HCT116 (cell line): ENCODE data around the gene AMBRA1. TPM values are rescaled to one million over a fixed set of nuclear protein-coding genes. Genes with fewer than 3 reads are reported as not detected.

Experiments used
- ATAC-seq: fragments of 200-7000 bp; cut with Tn5 transposase; 2 replicates; pipeline ENCODE4 v1.9.1; 2020; ENCODE audit warnings: mild to moderate bottlenecking, moderate library complexity
- BruUV-seq: library from RNA; stranded (reverse); fragments of 400-500 nt; replicated peaks from 2 replicates; lab custom pipeline; 2021; lab: Mats Ljungman, UMichigan
- CTCF ChIA-PET: fragments of 300-600 bp; sonication (Branson Sonifier 250); formaldehyde crosslinking; loops from one replicate; lab custom pipeline; 2021; ENCODE audit warnings: antibody characterized with exemption; lab: Charles Lee
- POLR2A ChIA-PET: fragments of 300-600, 350-600 bp; sonication (Branson Sonifier 250); formaldehyde crosslinking; loops from one replicate; lab custom pipeline; 2021; ENCODE audit warnings: antibody characterized with exemption; lab: Charles Lee
- RAD21 ChIA-PET, 2 experiments: fragments of 300-600 bp; sonication (Branson Sonifier 250); formaldehyde crosslinking; loops; one replicate each; lab custom pipeline; 2023; ENCODE audit warnings: low total read pairs in 2 of 2; ENCODE audit not compliant: uncharacterized antibody in 2 of 2, unreplicated experiment in 2 of 2, low non-redundant PET in 1 of 2; lab: Charles Lee
- DNase-seq: peaks from one replicate; pipeline ENCODE4 v3.0.0-alpha.2; 2010; ENCODE audit warnings: low read depth, low spot score
- H2AFZ ChIP-seq: fragments of 200-600 bp; shearing (Covaris generic), sonication (generic); 2 replicates; pipeline ENCODE4 v1.6.1; 2017; ENCODE audit warnings: low read depth, mixed run types, mixed read lengths, antibody characterized with exemption, low read length; ENCODE audit not compliant: poor library complexity, severe bottlenecking
- H3K27ac ChIP-seq: 2 replicates; pipeline ENCODE4 v1.5.1; 2012; ENCODE audit warnings: low read depth, low read length
- H3K27me3 ChIP-seq: fragments of 200-600 bp; sonication (generic); 2 replicates; pipeline ENCODE4 v1.6.1; 2016; ENCODE audit warnings: mixed run types, low read length, mixed read lengths; ENCODE audit not compliant: insufficient read depth
- H3K36me3 ChIP-seq, 2 experiments: fragments of 200-500 bp in 1 of 2; fragments of 200-600 bp in 1 of 2; sonication (Bioruptor generic) in 1 of 2; sonication (generic) in 1 of 2; 2 replicates each; pipeline versions ENCODE4 v1.5.1 to v1.6.1; 2014 to 2016; ENCODE audit warnings: low read length in 2 of 2, inconsistent platforms in 1 of 2, mixed read lengths in 1 of 2, mixed run types in 1 of 2; ENCODE audit not compliant: insufficient read depth in 2 of 2, control insufficient read depth in 1 of 2
- H3K4me1 ChIP-seq, 2 experiments: fragments of 200-600 bp in 1 of 2; sonication (generic) in 1 of 2; 2 replicates each; pipeline versions ENCODE4 v1.5.1 to v1.6.1; 2012 to 2017; ENCODE audit warnings: low read length in 2 of 2, inconsistent platforms in 1 of 2, mild to moderate bottlenecking in 1 of 2, mixed read lengths in 1 of 2, mixed run types in 1 of 2, moderate library complexity in 1 of 2; ENCODE audit not compliant: insufficient read depth in 2 of 2, control insufficient read depth in 1 of 2
- H3K4me2 ChIP-seq: fragments of 200-600 bp; sonication (generic); 2 replicates; pipeline ENCODE4 v1.6.1; 2017; ENCODE audit warnings: mixed run types, low read length, mixed read lengths
- H3K4me3 ChIP-seq, 2 experiments: fragments of 200-600 bp in 1 of 2; sonication (generic) in 1 of 2; replicated peaks in 1 of 2; 2 replicates each; pipeline ENCODE4 v1.5.1; 2011 to 2016; ENCODE audit warnings: low read length in 2 of 2, control low read depth in 1 of 2, low read depth in 1 of 2, mild to moderate bottlenecking in 1 of 2, mixed read lengths in 1 of 2, mixed run types in 1 of 2
- H3K79me2 ChIP-seq: fragments of 200-600 bp; sonication (generic); 2 replicates; pipeline ENCODE4 v1.6.1; 2017; ENCODE audit warnings: mild to moderate bottlenecking, mixed run types, low read length, moderate library complexity, mixed read lengths; ENCODE audit not compliant: insufficient read depth
- H3K9ac ChIP-seq: fragments of 200-600 bp; sonication (generic); 2 replicates; pipeline ENCODE4 v1.6.1; 2016; ENCODE audit warnings: low read length, mixed read lengths
- H3K9me2 ChIP-seq: fragments of 200-600 bp; sonication (generic), shearing (Covaris generic); 2 replicates; pipeline ENCODE4 v1.6.1; 2017; ENCODE audit warnings: mixed run types, mild to moderate bottlenecking, moderate library complexity; ENCODE audit not compliant: insufficient read depth
- H3K9me3 ChIP-seq, 2 experiments: fragments of 200-500 bp in 1 of 2; fragments of 200-600 bp in 1 of 2; sonication (Bioruptor generic) in 1 of 2; sonication (generic) in 1 of 2; 2 replicates each; pipeline ENCODE4 v1.6.1; 2014 to 2017; ENCODE audit warnings: low read length in 2 of 2, mixed read lengths in 2 of 2, inconsistent platforms in 1 of 2, low read depth in 1 of 2, mild to moderate bottlenecking in 1 of 2, mixed run types in 1 of 2, moderate library complexity in 1 of 2; ENCODE audit not compliant: control insufficient read depth in 1 of 2, insufficient read depth in 1 of 2
- H4K20me1 ChIP-seq: fragments of 200-600 bp; sonication (generic), shearing (Covaris generic); 2 replicates; pipeline ENCODE4 v1.6.1; 2017; ENCODE audit warnings: mixed run types, mild to moderate bottlenecking, moderate library complexity; ENCODE audit not compliant: insufficient read depth
- CBX3 ChIP-seq: IDR thresholded peaks from 2 replicates; pipeline ENCODE4 v1.6.1; 2012; ENCODE audit warnings: low read depth
- CEBPB ChIP-seq: IDR thresholded peaks from 2 replicates; pipeline ENCODE4 v1.6.1; 2012; ENCODE audit warnings: low read depth
- ELF1 ChIP-seq: IDR thresholded peaks from 2 replicates; pipeline ENCODE4 v1.6.1; 2012; ENCODE audit warnings: low read depth, borderline replicate concordance
- EZH2 ChIP-seq: fragments of 200-600 bp; sonication (generic); IDR thresholded peaks from 2 replicates; pipeline ENCODE4 v1.6.1; 2017; ENCODE audit warnings: antibody characterized with exemption, mixed run types
- EZH2phosphoT487 ChIP-seq: fragments of 200-600 bp; IDR thresholded peaks from 2 replicates; pipeline ENCODE4 v1.6.1; 2018; ENCODE audit warnings: antibody characterized with exemption, borderline replicate concordance
- MAX ChIP-seq: IDR thresholded peaks from 2 replicates; pipeline ENCODE4 v1.6.1; 2012
- RAD21 ChIP-seq: IDR thresholded peaks from 2 replicates; pipeline ENCODE4 v1.6.1; 2012; ENCODE audit warnings: low read depth, mild to moderate bottlenecking
- REST ChIP-seq: IDR thresholded peaks from 2 replicates; pipeline ENCODE4 v1.6.1; 2012; ENCODE audit warnings: low read depth
- SRF ChIP-seq: IDR thresholded peaks from 2 replicates; pipeline ENCODE4 v1.6.1; 2012; ENCODE audit warnings: low read depth
- YY1 ChIP-seq: IDR thresholded peaks from 2 replicates; pipeline ENCODE4 v1.6.1; 2011; ENCODE audit warnings: low read length, low read depth, moderate library complexity, mild to moderate bottlenecking; ENCODE audit not compliant: insufficient replicate concordance; ENCODE audit errors: extremely low read depth
- ZBTB33 ChIP-seq: IDR thresholded peaks from 2 replicates; pipeline ENCODE4 v1.6.1; 2011; ENCODE audit warnings: mild to moderate bottlenecking, low read length, moderate library complexity; ENCODE audit not compliant: insufficient replicate concordance; ENCODE audit errors: extremely low read depth
- ZNF274 ChIP-seq: fragments of 200-500 bp; sonication (Bioruptor generic); IDR thresholded peaks from 2 replicates; pipeline ENCODE4 v1.6.1; 2014; ENCODE audit warnings: mild to moderate bottlenecking, low read depth, low read length, inconsistent platforms
- intact Hi-C: fragments of 100-400 bp; cut with micrococcal nuclease; formaldehyde crosslinking; loops from 2 replicates; pipeline ENCODE4 v1.10.0; 2022
- total RNA-seq: library from RNA; stranded (reverse); gene quantifications from one replicate; pipeline ENCODE4 v1.2.1, GENCODE V29; 2021; ENCODE audit not compliant: unreplicated experiment
- TF ChIP-seq, protein P1 (sequence below): IDR thresholded peaks from 2 replicates; pipeline ENCODE4 v1.6.1; 2012

Gene AMBRA1
- total RNA-seq, 1 experiment from 2014 or later: 22.7 TPM

- DNase-seq: no peak
- intact Hi-C loops: no loop called here
- H3K4me2 ChIP-seq: no peak overlapping the region
These were observed 167.4 kb downstream of the AMBRA1 start for GRCh38 chr11:46426233-46426991.

More at GRCh38 chr11:46426233-46426991, 167.4 kb downstream of the AMBRA1 start:
- ChIA-PET CTCF (no interaction called here), RAD21 (no interaction called here), POLR2A (interaction anchor here (1.1 kb wide), 1 partner anchor 51 kb away, joined by 4 read pairs; no protein-coding TSS in a partner anchor)
- no peak overlapping the region for H3K9ac ChIP-seq
- no peak for TF ChIP-seq RAD21
- TF ChIP-seq CEBPB: no peak
- TF ChIP-seq ZBTB33: no peak
- no peak for TF ChIP-seq EZH2
- no peak for TF ChIP-seq CBX3
- no peak for TF ChIP-seq EZH2phosphoT487
- no peak for TF ChIP-seq ZNF274
- no peak for TF ChIP-seq YY1
- TF ChIP-seq REST: no peak
- TF ChIP-seq ELF1: no peak
- TF ChIP-seq, protein P1, sequence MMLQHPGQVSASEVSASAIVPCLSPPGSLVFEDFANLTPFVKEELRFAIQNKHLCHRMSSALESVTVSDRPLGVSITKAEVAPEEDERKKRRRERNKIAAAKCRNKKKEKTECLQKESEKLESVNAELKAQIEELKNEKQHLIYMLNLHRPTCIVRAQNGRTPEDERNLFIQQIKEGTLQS: no peak
- no peak for TF ChIP-seq MAX
- TF ChIP-seq SRF: no peak
- no peaks in the 10 kb centered on the region for H3K9me3 ChIP-seq
- H3K27ac ChIP-seq: no peak overlapping the region
- no peak overlapping the region for H2AFZ ChIP-seq
- no peak overlapping the region for H3K4me3 ChIP-seq
- H3K36me3 ChIP-seq: no peaks in the 10 kb centered on the region; a peak in 2 of 4 replicates
- ATAC-seq: no peak
- H4K20me1 ChIP-seq: no peaks in the 10 kb centered on the region
- no peaks in the 10 kb centered on the region for H3K4me1 ChIP-seq
- H3K27me3 ChIP-seq: no peaks in the 10 kb centered on the region
- H3K9me2 ChIP-seq: no peaks in the 10 kb centered on the region
- H3K79me2 ChIP-seq: no peaks in the 10 kb centered on the region
- no TSS peak for BruUV-seq
